Hematopoietic multipotent progenitor cell treated with erythropoietin and hydrocortisone succinate and interleukin-3 and kit ligand, for 6 days (in vitro differentiated cells): ENCODE results near the gene SLC16A11.
"Not testable (repeated sequence)": the region's sequence is repeated elsewhere in the genome, so short reads cannot be mapped to it uniquely, and the experiment has no call there.

ENCODE experiments used
- DNase-seq: peaks from one replicate; pipeline ENCODE4 v3.0.0-alpha.2; 2015

The SLC16A11 gene

GRCh38 chr17:7043497-7044198, at the start of gene SLC16A11:
TSS of gene SLC16A11 (minus strand) at chr17:7044092. CDS start at chr17:7043513, 579 bp downstream.
- DNase-seq, result no peak

- not testable (repeated sequence) for DNase-seq
Measured at GRCh38 chr17:7091311-7092005, 47.6 kb upstream of the SLC16A11 start.

GRCh38 chr17:7089570-7089969, 45.7 kb upstream of the SLC16A11 start:
- DNase-seq, result not testable (repeated sequence)

GRCh38 chr17:7088442-7088841, 44.5 kb upstream of the SLC16A11 start:
- DNase-seq, result not testable (repeated sequence)

- peak; percentile 36 for DNase-seq
Measured at GRCh38 chr17:7084088-7084487, 40.2 kb upstream of the SLC16A11 start.

GRCh38 chr17:7083592-7083991, 39.7 kb upstream of the SLC16A11 start:
- DNase-seq, result no peak

- peak; percentile 56 for DNase-seq
Measured at GRCh38 chr17:7081341-7082062, 37.6 kb upstream of the SLC16A11 start.

- DNase-seq, result no peak
Measured at GRCh38 chr17:7080456-7081041, 36.7 kb upstream of the SLC16A11 start.

- DNase-seq, result no peak
Measured at GRCh38 chr17:7079581-7080455, 35.9 kb upstream of the SLC16A11 start, which contains the start of gene CLEC10A. TSS of gene CLEC10A (minus strand) at chr17:7080251. CDS start at chr17:7078812, 1,439 bp downstream.

- no peak for DNase-seq
Measured at GRCh38 chr17:7078711-7079110, 34.8 kb upstream of the SLC16A11 start.

- no peak for DNase-seq
Measured at GRCh38 chr17:7077911-7078546, 34.1 kb upstream of the SLC16A11 start.

- DNase-seq, result no peak
Measured at GRCh38 chr17:7074931-7075330, 31.0 kb upstream of the SLC16A11 start.

- no peak for DNase-seq
Measured at GRCh38 chr17:7072406-7072805, 28.5 kb upstream of the SLC16A11 start.

- no peak for DNase-seq
Measured at GRCh38 chr17:7070712-7071111, 26.8 kb upstream of the SLC16A11 start.

- DNase-seq, result no peak
Measured at GRCh38 chr17:7068268-7068667, 24.4 kb upstream of the SLC16A11 start.

- no peak for DNase-seq
Measured at GRCh38 chr17:7067198-7067597, 23.3 kb upstream of the SLC16A11 start.

- no peak for DNase-seq
Measured at GRCh38 chr17:7064261-7064660, 20.4 kb upstream of the SLC16A11 start.

GRCh38 chr17:7063518-7064094, 19.7 kb upstream of the SLC16A11 start:
- no peak for DNase-seq

- DNase-seq, result no peak
Measured at GRCh38 chr17:7060165-7060891, 16.4 kb upstream of the SLC16A11 start.

GRCh38 chr17:7058831-7059447, 15.0 kb upstream of the SLC16A11 start:
- DNase-seq, result no peak
